CD14-positive monocyte (primary cell): ENCODE measurements around the gene MLXIP. TPM values are rescaled to one million over a fixed set of nuclear protein-coding genes. Genes with fewer than 3 reads are reported as not detected.
A peak's percentile ranks its signal among the peaks of the same experiment; 100 is the strongest.

ENCODE experiments used
- DNase-seq, 3 donors: peaks; one replicate each; pipeline ENCODE4 v3.0.0-alpha.2; 2011 to 2022
- H2AFZ ChIP-seq: 2 replicates; pipeline ENCODE4 v1.6.0; 2012; ENCODE audit warnings: mild to moderate bottlenecking, low read depth, low read length, inconsistent platforms; ENCODE audit not compliant: insufficient read depth, poor library complexity, severe bottlenecking
- H3K27ac ChIP-seq, 2 donors: 1 replicate in 1 of 2; 2 replicates in 1 of 2; pipeline ENCODE4 v1.5.1; 2012 to 2013; ENCODE audit warnings: low read length in 2 of 2, control low read depth in 1 of 2, inconsistent platforms in 1 of 2, low read depth in 1 of 2, mild to moderate bottlenecking in 1 of 2
- H3K27me3 ChIP-seq, 2 donors: one replicate each; pipeline versions ENCODE4 v1.6.0 to v1.6.1; 2011 to 2013; ENCODE audit warnings: low read length in 2 of 2; ENCODE audit not compliant: control insufficient read depth in 2 of 2, insufficient read depth in 2 of 2
- H3K36me3 ChIP-seq, 2 donors: replicated peaks in 1 of 2; 1 replicate in 1 of 2; 2 replicates in 1 of 2; pipeline versions ENCODE4 v1.5.1 to v1.6.1; 2012 to 2013; ENCODE audit warnings: low read length in 2 of 2, control low read depth in 1 of 2, inconsistent platforms in 1 of 2, mild to moderate bottlenecking in 1 of 2; ENCODE audit not compliant: insufficient read depth in 2 of 2, control insufficient read depth in 1 of 2
- H3K4me1 ChIP-seq, 2 donors: 1 replicate in 1 of 2; 2 replicates in 1 of 2; pipeline versions ENCODE4 v1.5.1 to v1.6.1; 2012 to 2013; ENCODE audit warnings: low read length in 2 of 2, control low read depth in 1 of 2, inconsistent platforms in 1 of 2, mild to moderate bottlenecking in 1 of 2, moderate library complexity in 1 of 2; ENCODE audit not compliant: insufficient read depth in 2 of 2, control insufficient read depth in 1 of 2
- H3K4me2 ChIP-seq: replicated peaks from 2 replicates; pipeline ENCODE3; 2012; ENCODE audit warnings: low read length, moderate library complexity, mild to moderate bottlenecking; ENCODE audit not compliant: poor library complexity, severe bottlenecking; ENCODE audit errors: extremely low read depth
- H3K4me3 ChIP-seq, 3 experiments: fragments of 200-600 bp in 1 of 3; sonication (generic) in 1 of 3; replicated peaks in 1 of 3; 1 replicate in 2 of 3; 2 replicates in 1 of 3; pipeline ENCODE4 v1.5.1; 2011 to 2013; ENCODE audit warnings: low read length in 3 of 3, mild to moderate bottlenecking in 3 of 3, control low read depth in 2 of 3, low read depth in 2 of 3, inconsistent platforms in 1 of 3, moderate library complexity in 1 of 3
- H3K79me2 ChIP-seq: 2 replicates; pipeline ENCODE4 v1.6.0; 2012; ENCODE audit warnings: mild to moderate bottlenecking, control low read depth, inconsistent platforms, low read length, moderate library complexity; ENCODE audit not compliant: insufficient read depth
- H3K9ac ChIP-seq: 2 replicates; pipeline ENCODE4 v1.6.0; 2017; ENCODE audit warnings: low read length, mild to moderate bottlenecking; ENCODE audit not compliant: insufficient read depth, poor library complexity, severe bottlenecking
- H3K9me3 ChIP-seq, 2 donors: replicated peaks in 1 of 2; 1 replicate in 1 of 2; 2 replicates in 1 of 2; pipeline versions ENCODE4 v1.5.1 to v1.6.1; 2012 to 2013; ENCODE audit warnings: low read length in 2 of 2, control low read depth in 1 of 2; ENCODE audit not compliant: control insufficient read depth in 1 of 2, insufficient read depth in 1 of 2
- H4K20me1 ChIP-seq: 2 replicates; pipeline ENCODE4 v1.6.0; 2012; ENCODE audit warnings: mild to moderate bottlenecking, low read length, control low read depth, moderate library complexity; ENCODE audit not compliant: insufficient read depth
- H3K27ac Mint-ChIP-seq, 7 donors: one replicate each; pipeline ENCODE4 v1.8.0; 2020; ENCODE audit warnings: mild to moderate bottlenecking in 7 of 7, mixed read lengths in 7 of 7, moderate library complexity in 6 of 7, inconsistent platforms in 2 of 7
- H3K27me3 Mint-ChIP-seq, 3 donors: one replicate each; pipeline ENCODE4 v1.8.0; 2021 to 2022; ENCODE audit warnings: low read depth in 3 of 3, mild to moderate bottlenecking in 3 of 3, mixed read lengths in 3 of 3, moderate library complexity in 3 of 3, inconsistent platforms in 1 of 3
- H3K36me3 Mint-ChIP-seq, 2 donors: one replicate each; pipeline ENCODE4 v1.8.0; 2020; ENCODE audit warnings: mixed read lengths in 2 of 2, inconsistent platforms in 1 of 2, mild to moderate bottlenecking in 1 of 2
- H3K4me1 Mint-ChIP-seq: one replicate; pipeline ENCODE4 v1.8.0; 2020; ENCODE audit warnings: mild to moderate bottlenecking, mixed read lengths
- H3K4me3 Mint-ChIP-seq, 2 donors: one replicate each; pipeline ENCODE4 v1.8.0; 2020; ENCODE audit warnings: mild to moderate bottlenecking in 2 of 2, mixed read lengths in 2 of 2, moderate library complexity in 1 of 2
- H3K9me3 Mint-ChIP-seq, 7 donors: one replicate each; pipeline ENCODE4 v1.8.0; 2020 to 2022; ENCODE audit warnings: mixed read lengths in 7 of 7, mild to moderate bottlenecking in 6 of 7, moderate library complexity in 6 of 7, inconsistent platforms in 2 of 7
- WGBS: methylation state at CpG from one replicate; pipeline ENCODE4 v1.1.5; 2013; ENCODE audit warnings: missing lambda C conversion rate; ENCODE audit not compliant: insufficient coverage; 5-methylcytosine and 5-hydroxymethylcytosine counted together
- intact Hi-C, 2 donors: fragments of 100-400 bp; cut with micrococcal nuclease; formaldehyde crosslinking; loops; one replicate each; pipeline versions ENCODE4 v1.15.0 to v1.15.1; 2023
- polyA plus RNA-seq, 3 donors: library from polyadenylated mRNA; depleted of rRNA in 1 of 3; unstranded in 2 of 3; stranded (reverse) in 1 of 3; fragments of 300-500 nt in 2 of 3; fragments of >200 nt in 1 of 3; fragmentation: Illumina TruSeq in 2 of 3; gene quantifications; 1 replicate in 2 of 3; 2 replicates in 1 of 3; pipeline ENCODE4 v1.2.3, GENCODE V29; 2012 to 2021
- TF ChIP-seq, protein P1 (sequence below): fragments of 200-600 bp; IDR thresholded peaks from one replicate; pipeline ENCODE4 v1.8.0; 2022; ENCODE audit warnings: antibody characterized with exemption, mild to moderate bottlenecking

MLXIP gene
- polyA plus RNA-seq, 3 donors = 4.5 to 44.8 (median 4.6) TPM

DNA sequence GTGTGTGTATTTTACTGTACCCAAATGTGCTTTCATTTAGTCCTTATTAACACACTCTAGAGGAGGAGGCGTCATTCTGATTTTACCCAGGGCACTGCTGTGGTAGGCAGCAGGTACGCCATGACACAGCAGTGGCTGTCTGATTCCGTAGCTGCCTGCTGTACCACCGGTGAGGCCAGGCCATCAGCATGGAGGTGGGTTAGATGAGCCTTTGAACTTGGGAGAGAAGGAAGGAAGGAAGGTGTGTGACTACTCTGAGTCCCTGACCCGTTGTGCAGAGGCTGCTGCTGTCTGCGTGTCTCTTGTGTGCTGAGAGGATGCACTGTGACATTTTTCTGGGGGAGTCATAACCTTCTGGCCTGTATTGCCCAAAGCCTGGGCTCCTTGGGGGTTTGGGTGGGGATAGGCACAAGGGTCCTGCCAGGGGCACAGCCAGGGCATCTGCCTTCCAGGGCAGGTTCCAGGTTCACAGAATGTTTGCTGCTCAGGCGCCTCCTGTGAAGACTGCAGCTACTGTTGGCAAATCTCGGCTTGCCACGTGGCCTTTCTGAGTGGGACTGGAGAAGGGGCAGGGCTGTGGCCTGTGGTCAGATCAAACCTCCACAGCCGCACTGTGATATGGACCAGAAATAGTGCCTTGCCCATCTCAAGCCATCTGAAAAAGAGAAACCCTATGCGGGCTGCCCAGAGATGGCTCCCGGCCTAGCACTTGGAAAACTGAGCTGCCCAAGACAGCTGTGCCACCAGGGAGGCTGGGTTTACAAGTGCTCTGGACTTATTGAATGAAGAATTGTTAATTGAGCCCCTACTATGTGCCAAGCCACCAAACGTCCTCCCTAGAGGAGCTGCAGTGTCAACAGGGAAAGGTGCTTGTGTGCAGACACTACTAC lies 47.1 kb downstream of the MLXIP start:
- Mint-ChIP-seq H3K27me3 (no peaks in the 10 kb centered on the region), H3K4me3 (no peak overlapping the region), H3K36me3 (peaks cover 43% of the 10 kb centered on the region in 2 donors), H3K4me1 (peaks cover 30% of the 10 kb centered on the region), H3K9me3 (no peaks in the 10 kb centered on the region), H3K27ac (peak overlapping the region in 5 of 7 donors; percentile 3 to 85 (median 62))
- Histone ChIP-seq H4K20me1 (peaks cover 95% of the 10 kb centered on the region), H3K27me3 (no peaks in the 10 kb centered on the region), H3K4me2 (no peak overlapping the region), H2AFZ (no peak overlapping the region), H3K4me1 (peaks cover 14% of the 10 kb centered on the region in 2 donors), H3K9ac (no peak overlapping the region), H3K27ac (peak overlapping the region in 1 of 2 donors; percentile 4), H3K9me3 (no peaks in the 10 kb centered on the region), H3K4me3 (no peak overlapping the region), H3K79me2 (peaks cover 67% of the 10 kb centered on the region), H3K36me3 (peaks cover 40 to 48% of the 10 kb centered on the region in 2 donors)
- 77% methylated on average over 10 of the region's 13 CpGs for WGBS
- DNase-seq = no peak
- intact Hi-C loops = no loop called here
- TF ChIP-seq, protein P1, sequence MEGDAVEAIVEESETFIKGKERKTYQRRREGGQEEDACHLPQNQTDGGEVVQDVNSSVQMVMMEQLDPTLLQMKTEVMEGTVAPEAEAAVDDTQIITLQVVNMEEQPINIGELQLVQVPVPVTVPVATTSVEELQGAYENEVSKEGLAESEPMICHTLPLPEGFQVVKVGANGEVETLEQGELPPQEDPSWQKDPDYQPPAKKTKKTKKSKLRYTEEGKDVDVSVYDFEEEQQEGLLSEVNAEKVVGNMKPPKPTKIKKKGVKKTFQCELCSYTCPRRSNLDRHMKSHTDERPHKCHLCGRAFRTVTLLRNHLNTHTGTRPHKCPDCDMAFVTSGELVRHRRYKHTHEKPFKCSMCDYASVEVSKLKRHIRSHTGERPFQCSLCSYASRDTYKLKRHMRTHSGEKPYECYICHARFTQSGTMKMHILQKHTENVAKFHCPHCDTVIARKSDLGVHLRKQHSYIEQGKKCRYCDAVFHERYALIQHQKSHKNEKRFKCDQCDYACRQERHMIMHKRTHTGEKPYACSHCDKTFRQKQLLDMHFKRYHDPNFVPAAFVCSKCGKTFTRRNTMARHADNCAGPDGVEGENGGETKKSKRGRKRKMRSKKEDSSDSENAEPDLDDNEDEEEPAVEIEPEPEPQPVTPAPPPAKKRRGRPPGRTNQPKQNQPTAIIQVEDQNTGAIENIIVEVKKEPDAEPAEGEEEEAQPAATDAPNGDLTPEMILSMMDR = no peak

DNA sequence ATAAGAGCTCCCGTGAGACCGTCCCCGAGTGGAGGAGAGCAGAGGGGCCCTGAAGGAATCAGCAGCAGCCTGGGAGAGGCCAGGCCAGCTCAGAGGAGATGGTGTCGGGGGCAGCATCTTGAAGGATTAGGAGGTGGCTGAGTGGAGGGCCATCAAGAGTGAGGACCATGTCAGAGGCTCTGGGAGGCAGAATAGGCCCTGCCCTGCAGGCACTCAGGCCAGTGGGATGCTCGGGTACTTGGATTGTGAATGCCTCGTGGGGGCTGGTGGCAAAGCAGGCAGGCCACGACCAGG lies 47.7 kb downstream of the MLXIP start:
- H2AFZ ChIP-seq = no peak overlapping the region
- Mint-ChIP-seq H3K4me1 (peaks cover 30% of the 10 kb centered on the region), H3K27ac (peak overlapping the region in 1 of 7 donors; percentile 46), H3K4me3 (no peak overlapping the region), H3K27me3 (no peaks in the 10 kb centered on the region), H3K36me3 (peaks cover 47 to 49% of the 10 kb centered on the region in 2 donors), H3K9me3 (no peaks in the 10 kb centered on the region)
- H3K9me3 ChIP-seq = no peaks in the 10 kb centered on the region
- peak overlapping the region in 1 of 2 donors; percentile 4 for H3K27ac ChIP-seq
- no peaks in the 10 kb centered on the region for H3K27me3 ChIP-seq
- peaks cover 97% of the 10 kb centered on the region for H4K20me1 ChIP-seq
- peaks cover 62% of the 10 kb centered on the region for H3K79me2 ChIP-seq
- no peak for DNase-seq
- 91% methylated on average over 6 of the region's 7 CpGs for WGBS
- no peak overlapping the region for H3K9ac ChIP-seq
- TF ChIP-seq, protein P1 = no peak
- no peak overlapping the region for H3K4me2 ChIP-seq
- peaks cover 46 to 54% of the 10 kb centered on the region in 2 donors for H3K36me3 ChIP-seq
- intact Hi-C loops = no loop called here
- H3K4me1 ChIP-seq = peaks cover 14% of the 10 kb centered on the region in 2 donors
- no peak overlapping the region for H3K4me3 ChIP-seq
